HG03103 (cell line): ENCODE data around the gene RPS6KB1.
"Not testable (repeated sequence)": the region's sequence is repeated elsewhere in the genome, so short reads cannot be mapped to it uniquely, and the experiment has no call there.

Source experiments
- ATAC-seq: cut with Tn5 transposase; IDR thresholded peaks from one replicate; pipeline ENCODE4 v1.9.1; 2021; ENCODE audit warnings: low read depth; ENCODE audit not compliant: unreplicated experiment

RPS6KB1 gene

GRCh38 chr17:59933317-59933716, 40.4 kb downstream of the RPS6KB1 start:
- ATAC-seq, result not testable (repeated sequence)

GRCh38 chr17:59940697-59941096, 47.8 kb downstream of the RPS6KB1 start:
- ATAC-seq, result not testable (repeated sequence)

- ATAC-seq, result no peak
Observed at GRCh38 chr17:59941131-59941530, 48.2 kb downstream of the RPS6KB1 start.

GRCh38 chr17:59946433-59946832, 53.5 kb downstream of the RPS6KB1 start:
- ATAC-seq, result not testable (repeated sequence)

GRCh38 chr17:59947310-59947709, 54.4 kb downstream of the RPS6KB1 start:
- not testable (repeated sequence) for ATAC-seq

- no peak for ATAC-seq
Observed at GRCh38 chr17:59950049-59950448, 57.1 kb downstream of the RPS6KB1 start.

GRCh38 chr17:59954856-59955255, 61.9 kb downstream of the RPS6KB1 start:
- ATAC-seq, result no peak

- ATAC-seq, result not testable (repeated sequence)
Observed at GRCh38 chr17:59959574-59959973, 66.7 kb downstream of the RPS6KB1 start.

GRCh38 chr17:59962739-59963318, 69.9 kb downstream of the RPS6KB1 start:
- ATAC-seq, result no peak

GRCh38 chr17:59963738-59964481, 71.0 kb downstream of the RPS6KB1 start:
- peak; percentile 25 for ATAC-seq

- ATAC-seq, result peak; percentile 73
Observed at GRCh38 chr17:59964482-59965328, 71.8 kb downstream of the RPS6KB1 start, which contains the start of gene RNFT1. Gene RNFT1, minus strand, starts transcription at chr17:59964740. Its CDS starts 77 bp downstream, at chr17:59964663.

- not testable (repeated sequence) for ATAC-seq
Observed at GRCh38 chr17:59971771-59972170, 78.8 kb downstream of the RPS6KB1 start.

GRCh38 chr17:59972778-59973177, 79.9 kb downstream of the RPS6KB1 start:
- ATAC-seq, result no peak

- ATAC-seq, result not testable (repeated sequence)
Observed at GRCh38 chr17:59973483-59973882, 80.6 kb downstream of the RPS6KB1 start.

- ATAC-seq, result not testable (repeated sequence)
Observed at GRCh38 chr17:59975166-59975565, 82.2 kb downstream of the RPS6KB1 start.

GRCh38 chr17:59996608-59997007, 103.7 kb downstream of the RPS6KB1 start:
- not testable (repeated sequence) for ATAC-seq
